ENCODE results near the gene GGTLC3.
"Not testable (repeated sequence)": the region's sequence is repeated elsewhere in the genome, so short reads cannot be mapped to it uniquely, and the experiment has no call there.

The GGTLC3 gene

DNA sequence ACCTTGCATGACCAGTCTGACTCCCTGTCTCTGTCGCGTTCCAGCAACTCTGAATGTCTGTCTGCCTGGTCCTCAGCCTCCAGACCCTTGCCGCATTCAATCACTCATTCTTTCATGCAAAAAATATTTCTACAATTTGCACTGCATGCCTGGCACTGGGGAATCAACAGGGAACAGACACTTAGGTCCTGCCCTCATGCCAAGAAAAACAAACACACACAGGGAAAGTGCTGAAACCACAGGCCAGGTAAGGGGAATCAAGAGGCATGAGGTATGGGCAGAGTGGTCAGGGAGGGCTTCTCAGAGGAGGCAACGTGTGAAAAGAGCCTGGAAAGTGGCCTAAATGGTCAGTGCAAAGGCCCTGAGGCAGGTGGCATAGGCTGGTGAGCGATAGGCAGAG lies at the start of gene GGTLC3:
Gene GGTLC3, minus strand, starts transcription at position 101 of the 400 bp plus-strand sequence. CDS start 264 bp downstream, outside the sequence.
- not testable (repeated sequence) for DNase-seq (ENCODE audit: low read depth)

DNA sequence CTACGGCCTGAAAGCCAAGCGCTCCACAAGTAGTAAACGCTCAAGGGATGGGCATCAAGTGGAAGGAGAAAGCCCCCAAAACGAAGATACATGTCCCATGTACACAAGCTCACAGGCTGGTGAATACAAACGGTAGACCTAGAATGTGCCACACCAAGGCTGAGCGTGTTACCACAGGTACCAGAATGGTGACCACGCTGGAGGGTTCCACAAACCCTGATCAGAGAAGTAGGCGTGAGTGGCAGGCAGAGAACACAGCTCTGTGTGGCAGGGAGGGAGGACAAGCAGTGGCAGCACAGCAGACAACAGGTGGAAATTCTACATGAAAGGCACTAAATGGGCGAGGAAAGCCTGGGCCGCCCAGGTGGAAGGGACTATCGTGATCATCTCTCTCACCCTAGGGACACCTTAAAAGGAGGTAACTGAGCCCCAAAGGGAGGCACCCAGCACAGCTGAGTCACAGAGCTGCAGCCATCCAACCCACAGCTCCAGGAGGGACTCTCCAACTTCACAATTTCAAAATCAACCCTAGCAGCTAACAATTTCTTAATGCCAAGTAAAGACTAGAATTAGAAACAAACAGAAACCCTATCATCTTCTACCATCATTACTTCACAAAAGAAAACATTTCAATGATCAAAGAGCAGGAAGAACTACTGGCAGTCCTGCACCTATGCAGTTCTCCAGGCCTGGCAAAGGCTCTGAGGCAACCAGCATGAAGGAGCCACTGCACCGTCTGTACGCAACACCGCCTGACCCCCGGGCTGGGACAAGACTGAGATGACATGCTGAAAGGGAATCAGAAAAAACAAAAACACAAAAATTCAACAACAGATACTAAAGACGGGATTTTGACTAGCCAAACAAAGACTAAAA lies 42.4 kb upstream of the GGTLC3 start:
- not testable (repeated sequence) for DNase-seq (ENCODE audit: low read depth)

DNA sequence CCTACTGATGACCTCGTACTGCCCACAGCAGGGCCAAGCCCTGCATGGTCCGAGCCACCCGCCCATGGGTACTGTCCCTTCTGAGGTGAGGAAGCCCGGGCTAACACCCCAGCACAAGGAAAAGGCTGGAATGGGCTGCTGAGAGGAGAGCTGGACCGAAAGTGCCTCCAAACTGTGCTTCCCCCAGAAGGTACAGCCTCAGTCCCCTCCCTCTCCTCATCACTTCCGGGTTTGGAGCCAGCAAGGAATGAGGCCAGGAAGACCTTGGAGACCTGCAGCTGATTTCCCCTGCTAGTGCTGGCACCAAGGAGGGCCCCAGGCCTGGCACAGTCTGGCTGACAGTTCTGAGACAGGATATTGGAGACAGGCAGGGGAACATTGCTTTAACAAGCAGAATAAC lies 41.0 kb upstream of the GGTLC3 start:
- not testable (repeated sequence) for DNase-seq (ENCODE audit: low read depth)

DNA sequence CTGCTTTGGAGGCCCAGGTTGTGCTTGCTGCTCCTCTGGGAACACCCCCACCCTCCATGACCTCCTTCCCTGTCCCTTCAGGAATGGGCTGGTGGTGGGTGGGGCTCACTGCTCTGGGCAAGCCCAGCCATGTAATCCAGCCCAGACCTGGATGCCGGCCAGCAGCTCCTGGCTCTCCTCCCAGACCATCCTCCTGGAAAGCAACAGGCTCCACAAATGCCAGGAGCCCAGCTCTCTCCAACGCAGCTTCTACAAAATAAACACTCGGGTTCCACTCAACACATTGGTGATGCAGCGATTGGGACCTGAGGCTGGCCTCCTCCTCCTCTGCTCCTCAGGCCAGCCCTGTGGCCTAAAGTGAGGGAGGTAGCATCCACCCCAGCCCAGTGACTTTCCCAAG lies 40.6 kb upstream of the GGTLC3 start:
- DNase-seq (ENCODE audit: low read depth): not testable (repeated sequence)

DNA sequence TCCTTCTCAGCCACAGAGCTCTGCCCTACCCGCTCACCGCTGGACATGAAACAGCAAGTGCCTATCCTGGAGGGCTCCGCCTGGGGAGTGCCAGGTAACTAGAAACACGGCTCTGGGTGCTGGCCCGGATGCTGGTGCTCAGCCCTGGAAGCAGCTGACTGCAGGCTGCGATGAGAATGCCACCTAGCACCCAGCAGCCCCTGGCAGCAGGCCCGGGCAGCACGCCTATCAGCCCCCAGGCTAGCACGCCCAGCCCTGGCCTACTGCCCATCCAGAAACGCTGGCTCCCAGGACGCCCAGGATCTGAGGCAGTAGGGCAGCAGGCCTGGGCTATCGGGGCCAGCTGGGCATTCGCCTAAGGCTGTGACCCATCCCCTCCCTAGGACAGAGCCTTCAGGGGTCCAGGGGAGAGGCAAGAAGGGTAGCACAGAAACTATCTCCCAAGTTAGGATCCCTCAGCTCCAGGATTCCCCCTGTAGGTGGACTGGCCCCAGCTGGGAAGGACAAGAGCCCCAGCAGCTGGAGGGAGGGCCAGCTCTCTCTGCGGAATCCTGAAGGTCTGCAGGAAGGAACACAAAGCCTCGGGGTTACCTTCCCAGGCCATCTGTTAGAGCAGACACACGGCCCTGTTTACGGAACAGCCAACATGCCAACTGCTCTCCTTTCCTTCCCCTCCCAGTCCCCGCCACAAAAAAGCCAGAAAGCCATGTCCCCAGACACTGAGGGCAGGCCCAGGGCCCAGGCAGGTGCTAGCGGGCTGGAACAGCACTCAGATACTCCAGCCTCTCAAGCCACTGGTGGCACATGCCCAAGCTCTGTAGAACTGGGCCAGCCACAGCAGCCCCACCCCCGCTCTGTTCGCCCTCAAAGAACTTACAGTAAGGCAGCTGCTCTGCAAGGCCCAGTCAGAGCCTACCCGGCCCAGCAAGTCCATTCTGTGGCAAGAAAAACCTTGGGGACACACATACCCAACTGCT lies 36.6 kb upstream of the GGTLC3 start:
- not testable (repeated sequence) for DNase-seq (ENCODE audit: low read depth)

DNA sequence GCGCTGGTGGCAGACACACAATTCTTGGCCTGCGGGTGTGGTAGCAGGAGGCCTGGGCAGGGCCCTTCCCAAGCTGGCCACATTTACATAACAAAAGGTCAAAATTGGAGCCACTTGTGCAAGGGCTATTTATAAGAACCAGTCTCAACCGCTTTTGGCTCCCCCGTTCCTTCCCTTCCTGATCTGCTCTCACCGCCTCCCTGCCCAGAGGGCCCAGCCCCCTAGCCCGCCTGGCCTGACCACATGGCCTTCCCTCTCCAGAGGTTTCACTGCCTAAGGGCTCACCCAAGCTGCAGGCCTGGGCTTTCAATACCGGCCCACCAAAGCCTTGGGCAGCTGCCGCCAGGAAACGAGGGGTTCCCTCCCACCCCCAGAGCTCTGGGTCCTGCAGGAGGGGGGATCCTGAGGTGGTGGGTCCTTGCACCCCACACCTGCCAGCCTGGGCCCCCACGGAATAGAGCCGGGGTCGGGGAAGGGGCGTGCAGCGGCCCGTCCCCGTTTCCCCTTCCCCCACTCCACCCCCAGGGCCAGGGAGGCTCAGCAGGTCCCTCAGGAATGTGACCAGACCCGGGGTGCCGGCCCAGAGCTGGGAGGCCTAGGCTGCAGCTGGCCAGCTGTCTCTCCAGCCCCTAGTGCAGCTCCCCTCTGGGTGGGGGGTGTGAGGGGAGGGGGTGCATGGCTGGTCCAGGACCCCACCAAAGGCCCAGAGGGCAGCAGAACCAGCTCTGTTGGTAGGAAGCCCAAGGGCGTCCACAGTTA lies 35.1 kb upstream of the GGTLC3 start:
- not testable (repeated sequence) for DNase-seq (ENCODE audit: low read depth)

DNA sequence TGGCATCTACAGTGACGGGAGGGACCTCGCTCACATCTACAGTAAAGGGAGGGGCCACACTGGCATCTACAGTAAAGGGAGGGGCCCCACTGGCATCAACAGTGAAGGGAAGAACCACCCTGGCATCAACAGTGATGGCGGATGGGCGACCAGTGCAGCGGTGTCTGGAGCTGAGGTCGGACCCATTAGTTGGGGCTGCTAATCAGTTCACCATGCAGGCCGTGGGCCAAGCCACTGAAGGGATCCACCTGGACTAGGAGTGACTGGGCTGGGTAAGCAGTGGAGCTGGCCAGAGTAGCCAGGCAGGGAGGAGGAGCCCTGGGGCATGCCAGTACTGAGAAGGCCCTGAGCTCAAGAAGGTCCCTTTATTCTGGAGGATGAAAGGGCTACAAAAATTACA lies 33.1 kb upstream of the GGTLC3 start:
- DNase-seq (ENCODE audit: low read depth): not testable (repeated sequence)

DNA sequence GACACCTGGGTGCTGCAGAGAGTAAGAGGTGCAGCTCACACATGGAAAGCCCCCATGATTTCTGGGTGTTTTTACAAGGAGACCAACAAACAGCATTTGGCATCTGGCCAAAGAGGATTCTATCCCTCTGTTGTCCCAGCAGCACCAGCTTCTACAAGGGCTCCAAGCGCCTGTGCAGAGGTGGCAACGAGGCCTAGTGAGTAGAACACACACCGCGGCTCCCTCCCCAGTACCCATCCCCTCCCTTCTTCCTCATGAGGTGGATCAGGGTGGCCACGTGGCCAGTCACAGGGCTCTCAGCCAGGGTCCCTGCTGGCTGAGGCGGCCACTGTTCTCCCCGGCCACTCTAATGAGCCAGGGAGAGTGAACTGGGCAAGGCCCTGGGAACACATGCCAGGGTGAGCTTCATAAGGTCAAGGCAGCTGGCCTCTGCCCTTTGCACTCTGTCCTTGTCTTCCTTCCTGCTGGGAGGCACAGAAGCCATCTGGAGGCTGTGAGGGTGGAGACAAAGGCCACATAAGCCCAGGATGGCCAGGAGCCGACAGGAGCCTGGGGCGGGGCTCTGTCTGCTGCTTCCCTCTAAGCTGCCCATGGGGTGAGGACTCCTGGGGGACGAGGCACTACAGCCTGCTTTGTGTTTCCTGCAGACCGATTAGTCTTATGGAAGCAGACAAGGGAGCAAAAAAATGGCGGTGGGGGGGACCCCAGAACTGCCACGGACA lies 31.7 kb upstream of the GGTLC3 start:
- DNase-seq (ENCODE audit: low read depth): not testable (repeated sequence)

DNA sequence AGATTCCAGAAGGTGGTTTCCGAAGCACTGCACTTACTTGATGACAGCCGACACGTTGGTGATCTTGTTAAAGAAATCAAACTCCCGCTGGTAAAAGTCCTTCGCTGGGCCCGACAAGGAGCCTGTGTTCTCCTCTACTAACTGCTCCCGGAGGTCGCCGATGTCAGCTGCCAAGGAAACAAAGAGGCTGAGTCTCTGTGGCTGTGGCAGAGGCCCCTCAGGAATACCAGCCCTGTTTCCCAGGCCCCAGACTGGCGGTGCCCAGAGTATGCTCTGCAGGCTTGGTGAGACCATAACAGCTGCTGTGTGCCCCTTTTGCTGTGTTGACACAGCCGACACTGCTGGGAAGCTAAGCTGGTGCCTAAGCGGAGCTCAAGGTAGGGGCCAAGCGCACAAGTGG lies 26.7 kb upstream of the GGTLC3 start:
- DNase-seq (ENCODE audit: low read depth): not testable (repeated sequence)

DNA sequence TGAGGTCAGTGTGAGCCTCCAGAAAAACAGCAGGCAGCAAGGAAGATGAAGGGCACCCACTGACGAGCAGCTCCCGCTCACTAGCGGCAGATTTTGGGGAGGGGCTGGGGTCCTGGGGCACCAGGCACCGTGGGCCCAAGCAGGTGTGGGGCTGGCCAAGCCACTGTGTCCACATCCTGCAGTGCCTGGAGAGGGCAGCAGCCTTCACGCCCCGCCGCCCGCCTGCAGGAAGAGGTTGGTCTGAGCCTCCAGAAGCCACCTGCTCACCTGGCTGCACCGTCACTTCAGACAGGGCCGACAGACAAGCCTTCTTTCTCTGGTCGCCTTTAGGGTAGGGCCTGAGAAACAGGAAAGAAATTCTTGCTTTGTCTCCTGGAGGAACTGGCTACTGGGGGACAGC lies 25.4 kb upstream of the GGTLC3 start:
- DNase-seq (ENCODE audit: low read depth): not testable (repeated sequence)

DNA sequence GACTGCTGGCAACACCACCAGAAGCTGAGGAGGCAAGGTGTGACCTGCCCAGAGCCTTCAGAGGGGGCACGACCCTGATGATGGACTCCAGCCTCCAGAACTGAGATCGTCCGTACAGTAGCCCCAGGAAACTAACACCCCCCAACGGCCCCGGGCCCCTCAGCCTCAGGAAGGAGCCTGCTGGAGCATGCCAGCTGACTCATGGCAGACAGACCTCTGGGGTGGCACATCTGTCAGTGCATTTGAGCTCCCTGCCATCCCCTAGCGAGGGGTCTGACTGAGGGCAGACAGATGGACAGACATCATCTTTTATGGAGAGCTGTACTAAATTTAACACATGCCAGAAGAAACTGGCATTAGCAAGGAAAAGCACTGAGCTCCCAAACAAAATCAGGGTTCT lies 22.0 kb upstream of the GGTLC3 start:
- not testable (repeated sequence) for DNase-seq (ENCODE audit: low read depth)

DNA sequence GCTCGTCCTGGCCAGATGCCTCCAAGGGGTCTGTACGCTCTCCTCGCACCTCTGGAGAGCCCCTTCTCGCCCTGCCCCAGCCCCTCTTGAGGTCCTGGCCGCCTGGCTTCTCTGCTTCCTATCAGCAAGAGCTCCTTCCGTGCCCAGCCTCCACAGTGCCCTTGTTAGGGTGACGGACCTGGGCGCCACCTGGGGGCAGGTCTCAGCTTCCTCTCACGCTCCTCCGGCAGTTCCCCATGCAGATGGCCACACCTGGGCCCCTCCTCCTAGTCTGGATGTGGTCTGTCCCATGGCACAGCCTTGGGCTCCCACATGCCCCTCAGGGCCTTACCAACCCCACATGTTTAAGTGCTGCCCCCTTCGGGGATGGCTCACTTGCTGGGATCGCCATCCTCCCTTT lies 16.4 kb upstream of the GGTLC3 start:
- DNase-seq (ENCODE audit: low read depth): not testable (repeated sequence)

DNA sequence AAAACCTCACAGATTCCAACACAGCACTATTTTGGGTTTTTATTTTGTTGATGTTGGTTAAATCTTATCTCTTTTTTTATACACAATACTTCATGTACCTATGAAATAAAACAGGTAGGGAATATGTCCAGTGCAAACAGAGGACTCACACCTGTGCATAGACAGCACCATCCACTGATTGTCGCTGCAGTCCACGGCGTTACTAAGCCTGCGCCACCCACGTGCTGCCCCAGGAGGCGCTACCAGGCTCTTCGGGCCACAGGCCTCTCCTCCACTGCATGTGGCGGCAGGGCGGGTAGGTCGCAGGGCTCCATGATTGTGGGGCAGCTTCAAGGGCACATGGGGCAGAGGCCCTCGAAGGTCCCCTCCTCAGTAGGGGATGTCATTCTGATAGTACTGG lies 15.7 kb upstream of the GGTLC3 start:
- not testable (repeated sequence) for DNase-seq (ENCODE audit: low read depth)

DNA sequence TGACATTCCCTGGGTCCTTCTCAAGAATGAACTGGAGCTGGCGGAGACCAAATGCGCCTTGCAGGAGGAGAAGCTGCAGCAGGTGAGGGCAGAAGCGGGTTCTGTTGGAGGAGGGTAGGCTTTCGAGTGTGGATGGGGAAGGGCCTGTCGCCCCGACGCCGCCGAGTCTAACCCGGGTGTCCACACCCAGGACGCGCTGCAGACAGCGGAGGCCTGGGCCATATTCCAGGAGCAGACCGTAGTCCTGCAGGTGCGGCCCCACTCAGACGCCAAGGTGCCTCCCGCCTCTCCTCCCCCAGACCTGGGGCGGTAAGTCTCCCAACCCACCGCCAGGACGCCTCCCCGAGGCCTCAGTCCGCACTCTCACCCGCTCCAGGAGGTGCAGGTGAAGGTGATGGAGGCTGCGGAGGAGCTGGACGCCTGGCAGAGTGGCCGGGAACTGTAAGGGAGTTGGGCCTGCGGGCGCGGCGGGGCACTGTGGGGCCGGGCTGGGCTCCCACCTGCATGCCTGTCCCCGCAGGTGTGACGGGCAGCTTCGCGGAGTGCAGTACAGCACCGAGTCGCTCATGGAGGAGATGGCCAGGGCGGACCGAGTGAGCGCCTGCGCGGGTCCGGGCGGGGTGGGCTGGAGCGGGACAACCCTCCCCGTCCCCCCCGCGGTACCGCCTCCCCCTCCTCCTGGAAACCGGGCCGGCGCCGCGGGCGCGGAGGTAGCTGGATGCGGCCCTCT lies 11.6 kb upstream of the GGTLC3 start:
- not testable (repeated sequence) for DNase-seq (ENCODE audit: low read depth)

DNA sequence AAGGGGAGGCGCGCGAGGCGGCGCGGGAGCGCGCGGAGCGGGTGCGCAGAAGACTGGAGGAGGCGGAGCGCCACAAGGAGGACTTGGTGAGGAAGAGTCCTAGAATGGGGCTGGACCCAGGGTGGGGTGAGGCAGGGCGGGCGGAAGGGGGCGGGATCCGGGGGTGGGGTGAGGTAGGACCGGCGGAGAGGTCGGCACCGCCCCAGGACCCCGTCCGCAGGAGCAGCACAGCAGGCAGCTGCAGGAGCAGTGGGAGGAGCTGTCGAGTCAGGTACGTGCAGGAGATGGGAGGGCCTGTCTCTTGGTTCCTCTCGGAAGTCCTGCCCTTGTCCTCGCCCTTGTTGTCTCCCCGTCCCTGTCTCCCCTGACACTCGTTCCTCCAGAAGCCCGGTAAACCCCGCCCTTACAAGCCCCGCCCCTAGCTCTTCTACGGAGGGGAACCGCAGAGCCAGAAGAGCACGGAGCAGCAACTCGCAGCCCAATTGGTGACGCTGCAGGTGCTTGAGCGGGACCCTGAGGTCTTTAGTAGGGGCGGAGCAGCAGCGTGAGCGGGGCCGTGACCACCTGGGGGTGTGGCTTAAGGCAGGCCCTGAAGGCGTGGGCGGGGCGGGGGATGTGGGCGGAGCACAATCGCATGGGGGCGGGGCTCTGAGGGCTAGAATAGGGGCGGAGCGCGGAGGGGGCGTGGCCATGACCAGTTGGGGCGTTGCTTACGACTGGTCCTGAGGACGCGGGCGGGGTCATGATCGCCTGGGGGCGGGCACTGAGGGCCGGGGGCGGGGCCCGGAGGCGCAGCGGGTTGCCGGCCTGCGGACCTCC lies 10.8 kb upstream of the GGTLC3 start:
- DNase-seq (ENCODE audit: low read depth): peak; percentile 86

DNA sequence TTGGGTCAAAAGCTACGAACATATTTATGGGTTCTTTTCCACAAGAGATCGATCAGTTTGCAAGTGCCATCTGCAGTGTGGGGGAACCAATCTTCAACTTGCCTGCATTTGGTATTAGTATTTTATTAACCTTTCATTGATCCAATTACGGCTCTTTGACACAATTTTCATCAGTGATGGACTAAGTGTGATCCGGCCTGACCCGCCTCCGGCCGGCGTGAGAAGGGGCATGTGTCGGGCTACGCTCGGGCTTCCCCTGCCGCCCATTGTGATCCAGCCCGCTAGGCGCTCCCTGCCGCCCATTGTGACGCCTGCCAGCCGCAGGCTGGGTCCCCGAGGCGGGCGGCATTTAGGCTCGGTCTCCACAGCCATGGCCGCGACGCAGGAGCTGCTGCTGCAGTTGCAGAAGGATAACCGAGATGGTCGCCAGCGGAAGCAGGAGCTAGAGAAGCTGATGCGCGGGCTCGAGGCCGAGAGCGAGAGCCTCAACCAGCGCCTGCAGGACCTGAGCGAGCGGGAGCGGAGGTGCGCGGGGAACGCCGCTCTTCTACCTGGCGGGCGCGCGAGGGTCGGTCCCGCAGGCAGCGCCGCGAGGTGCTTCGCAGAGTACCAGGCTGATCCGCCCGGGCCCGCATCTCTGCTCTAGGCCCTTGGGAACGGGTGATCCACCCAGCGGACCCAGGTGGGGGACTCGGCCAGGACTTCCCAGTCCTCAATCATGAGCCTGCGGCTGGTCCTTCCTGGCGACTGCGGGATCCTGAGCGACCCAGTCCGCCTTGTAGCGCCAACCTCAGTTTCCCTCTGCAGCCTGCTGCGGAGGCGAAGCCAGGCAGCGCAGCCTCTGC lies 10.0 kb upstream of the GGTLC3 start, which contains the start of gene TMEM191B:
Gene TMEM191B, plus strand, starts transcription at position 51 of the 845 bp plus-strand sequence. Its CDS starts 179 bp downstream, at position 230.
- not testable (repeated sequence) for DNase-seq (ENCODE audit: low read depth)

DNA sequence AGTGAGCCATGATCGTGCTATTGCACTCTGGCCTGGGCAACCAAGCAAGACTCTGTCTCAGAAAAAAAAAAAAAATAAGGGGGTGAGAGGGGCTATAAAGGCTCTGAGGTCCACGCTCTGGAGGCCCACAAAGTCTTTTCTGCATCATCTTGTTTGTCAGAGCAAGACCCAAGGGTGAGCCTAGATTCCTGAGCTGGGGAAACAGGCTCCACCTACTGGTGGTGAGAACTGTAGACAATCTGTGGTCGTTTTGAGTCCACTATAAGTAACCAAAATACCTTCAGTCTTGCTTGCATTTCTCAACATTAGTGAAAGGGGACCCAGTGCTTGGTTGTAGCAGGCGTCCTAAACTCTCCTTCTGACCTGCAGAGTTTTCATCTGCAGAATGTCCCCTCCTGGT lies 5.4 kb upstream of the GGTLC3 start:
- not testable (repeated sequence) for DNase-seq (ENCODE audit: low read depth)

DNA sequence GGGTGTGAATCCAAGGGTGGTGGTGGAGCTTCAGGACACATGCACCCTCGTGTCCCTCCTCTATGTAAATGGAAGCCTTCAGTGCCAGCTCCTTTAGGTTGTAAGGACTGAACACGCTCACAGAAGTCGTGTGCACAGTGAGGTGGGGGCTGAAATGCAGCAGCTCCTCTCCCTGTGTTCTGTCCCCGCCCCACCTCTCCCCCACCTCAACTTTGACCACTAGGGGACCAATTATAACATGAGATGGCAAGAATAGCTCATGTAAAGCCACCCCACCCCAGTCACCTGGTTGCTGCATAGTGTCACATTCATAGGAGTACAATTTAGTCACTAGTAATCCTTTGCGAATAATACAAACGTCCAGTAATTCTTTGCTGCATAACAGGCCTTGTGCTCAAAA lies 4.8 kb upstream of the GGTLC3 start:
- DNase-seq (ENCODE audit: low read depth): not testable (repeated sequence)
